ENCODE measurements around the gene CPSF2.
"Not testable (repeated sequence)": the region's sequence is repeated elsewhere in the genome, so short reads cannot be mapped to it uniquely, and the experiment has no call there.

Gene CPSF2

DNA sequence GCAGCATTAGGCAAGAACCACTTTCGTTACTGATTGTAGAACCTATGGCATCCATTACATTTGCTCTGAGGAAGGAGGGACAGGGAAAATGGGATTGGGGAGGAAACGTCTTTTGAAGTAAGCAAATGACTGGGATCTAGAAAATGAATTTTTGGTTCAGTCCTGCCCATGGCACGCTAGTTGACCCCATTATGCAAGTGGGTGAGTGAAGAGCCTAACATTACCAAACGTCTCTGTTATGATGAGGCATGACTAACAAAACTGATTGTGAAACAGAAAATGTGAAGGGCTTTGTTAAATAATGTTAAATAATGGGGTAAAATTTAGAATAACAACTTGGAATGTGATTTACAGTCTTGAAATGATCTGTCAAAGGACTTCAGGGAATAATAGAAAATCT, 38.9 kb downstream of the CPSF2 start:
- no peak for DNase-seq (ENCODE audit: low spot score)

DNA sequence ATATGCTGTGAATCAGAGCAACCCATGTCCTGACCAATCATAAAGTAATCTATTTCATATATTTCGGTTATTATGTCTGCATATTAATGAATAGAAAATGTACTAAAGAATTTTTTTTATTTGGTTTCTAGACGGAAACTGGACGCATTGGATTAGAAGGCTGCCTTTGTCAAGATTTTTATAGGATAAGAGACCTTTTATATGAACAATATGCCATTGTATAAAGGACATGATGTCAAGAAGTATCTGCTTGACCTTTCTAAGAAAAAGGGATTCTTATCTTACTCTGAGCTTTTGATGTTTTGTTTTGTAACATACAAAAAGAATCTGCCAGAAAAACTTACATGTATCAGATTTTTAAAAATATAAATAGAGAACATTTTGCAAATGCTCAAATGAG, 39.8 kb downstream of the CPSF2 start:
- DNase-seq (ENCODE audit: low spot score) = no peak

DNA sequence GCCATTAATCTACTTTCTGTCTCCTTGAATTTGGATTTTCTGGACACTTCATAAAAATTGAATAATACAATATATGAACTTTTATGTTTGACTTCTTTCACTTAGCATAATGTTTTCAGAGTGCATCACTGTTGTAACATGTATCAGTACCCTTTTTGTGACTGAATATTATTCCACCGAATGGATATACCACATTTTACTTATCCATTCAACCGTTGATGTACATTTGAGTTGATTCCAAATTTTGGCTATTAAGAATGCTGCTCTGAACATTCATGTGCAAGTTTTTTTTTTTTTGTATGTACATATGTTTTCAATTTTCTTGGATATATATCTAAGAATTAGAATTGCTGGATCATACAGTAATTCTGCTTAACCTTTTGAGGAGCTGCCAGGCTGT, 43.2 kb downstream of the CPSF2 start:
- DNase-seq (ENCODE audit: low spot score) = no peak

DNA sequence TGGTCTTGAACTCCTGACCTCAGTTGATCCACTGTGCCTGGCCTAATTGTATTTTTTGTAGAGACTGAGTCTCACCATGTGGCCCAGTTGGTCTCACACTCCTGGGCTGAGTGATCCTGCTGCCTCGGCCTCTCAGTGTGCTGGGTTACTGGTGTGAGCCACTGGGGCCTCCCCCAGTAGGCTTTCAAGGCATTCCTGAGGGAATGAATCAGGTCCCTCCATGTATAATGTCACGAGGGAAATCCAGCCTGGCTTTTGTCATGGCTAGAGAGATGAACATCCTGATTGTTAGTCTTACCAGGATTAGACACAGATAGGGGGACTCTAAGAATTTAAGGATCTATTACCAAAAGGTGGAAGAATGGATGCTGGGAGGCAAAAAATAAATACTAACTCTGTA, 51.9 kb downstream of the CPSF2 start:
- DNase-seq (ENCODE audit: low spot score) = no peak

DNA sequence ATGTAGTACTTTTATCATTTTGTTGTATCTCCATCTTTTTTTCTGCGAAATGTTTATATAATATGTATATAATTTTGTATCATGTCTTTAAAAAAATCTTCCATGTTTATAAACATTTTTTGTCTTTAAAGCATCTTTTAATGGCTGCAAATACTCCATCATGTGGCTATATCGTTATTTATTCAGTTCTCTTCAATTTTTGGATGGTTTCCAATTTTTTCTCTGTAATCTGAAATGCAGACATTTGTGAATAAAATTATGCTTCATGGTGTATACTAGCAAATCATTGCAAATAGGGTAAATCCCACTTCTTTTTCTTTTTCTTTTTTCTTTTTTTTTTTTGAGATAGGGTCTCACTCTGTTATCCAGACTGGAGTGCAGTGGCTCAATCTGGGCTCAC, 54.0 kb downstream of the CPSF2 start:
- DNase-seq (ENCODE audit: low spot score) = no peak

DNA sequence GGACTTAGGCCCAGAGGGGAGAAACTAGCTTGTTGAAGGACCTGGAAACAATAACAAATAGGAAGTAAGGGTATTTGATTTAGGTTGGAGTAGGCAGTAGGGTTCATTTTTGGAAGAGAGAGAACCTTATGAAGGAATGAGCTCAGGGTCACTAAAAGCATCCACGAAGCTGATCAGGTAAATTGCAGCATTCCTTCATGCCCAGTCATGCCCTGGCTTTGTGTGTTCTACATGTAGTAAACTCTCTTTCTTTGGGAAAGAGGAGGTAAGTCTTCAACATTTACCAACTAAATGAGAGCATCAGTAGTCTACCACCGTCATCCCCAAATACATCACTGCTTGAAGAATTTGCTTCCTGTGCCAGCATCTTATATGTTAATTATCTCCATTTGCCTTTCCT, 54.7 kb downstream of the CPSF2 start:
- no peak for DNase-seq (ENCODE audit: low spot score)

DNA sequence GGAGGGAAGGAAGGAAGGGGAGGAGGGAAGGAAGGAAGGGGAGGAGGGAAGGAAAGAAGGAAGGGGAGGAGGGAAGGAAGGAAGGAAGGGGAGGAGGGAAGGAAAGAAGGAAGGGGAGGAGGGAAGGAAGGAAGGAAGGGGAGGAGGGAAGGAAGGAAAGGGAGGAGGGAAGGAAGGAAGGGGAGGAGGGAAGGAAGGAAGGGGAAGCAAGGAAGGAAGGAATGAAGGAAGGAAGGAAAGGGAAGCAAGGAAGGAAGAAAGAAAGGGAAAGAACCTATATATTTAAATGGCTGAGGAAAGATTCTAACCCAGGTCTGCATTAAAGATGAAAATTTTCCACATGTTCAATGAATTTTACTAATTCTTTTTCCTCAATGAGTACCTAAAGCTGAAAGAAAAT, 57.4 kb downstream of the CPSF2 start:
- DNase-seq (ENCODE audit: low spot score) = not testable (repeated sequence)

DNA sequence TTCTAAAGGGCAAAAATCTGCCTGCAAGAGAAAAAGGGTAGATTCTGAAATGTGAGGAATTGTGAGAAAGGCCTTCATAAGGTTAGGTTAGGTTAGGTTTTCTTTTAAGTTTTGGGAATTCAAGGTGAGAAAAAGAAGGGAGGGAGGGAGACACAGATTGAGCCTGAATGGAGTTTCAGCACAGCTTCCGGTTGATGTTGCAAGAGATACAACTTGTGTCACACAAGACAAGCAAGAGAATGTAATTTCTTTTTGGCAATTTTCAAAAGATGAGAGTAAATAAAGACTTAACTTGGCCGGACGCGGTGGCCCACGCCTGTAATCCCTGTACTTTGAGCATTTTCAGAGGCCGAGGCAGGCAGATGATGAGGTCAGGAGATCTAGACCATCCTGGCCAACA, 63.8 kb downstream of the CPSF2 start:
- DNase-seq (ENCODE audit: low spot score) = no peak

DNA sequence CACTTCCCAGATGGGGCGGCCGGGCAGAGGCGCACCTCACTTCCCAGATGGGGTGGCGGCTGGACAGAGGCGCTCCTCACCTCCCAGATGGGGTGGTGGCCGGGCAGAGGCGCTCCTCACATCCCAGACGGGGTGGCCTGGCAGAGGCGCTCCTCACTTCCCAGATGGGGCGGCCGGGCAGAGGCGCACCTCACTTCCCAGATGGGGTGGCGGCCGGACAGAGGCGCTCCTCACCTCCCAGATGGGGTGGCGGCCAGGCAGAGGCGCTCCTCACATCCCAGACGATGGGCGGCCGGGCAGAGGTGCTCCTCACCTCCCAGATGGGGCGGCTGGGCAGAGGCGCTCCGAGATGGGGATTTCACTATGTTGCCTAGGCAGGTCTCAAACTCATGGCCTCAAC, 65.8 kb downstream of the CPSF2 start:
- not testable (repeated sequence) for DNase-seq (ENCODE audit: low spot score)

DNA sequence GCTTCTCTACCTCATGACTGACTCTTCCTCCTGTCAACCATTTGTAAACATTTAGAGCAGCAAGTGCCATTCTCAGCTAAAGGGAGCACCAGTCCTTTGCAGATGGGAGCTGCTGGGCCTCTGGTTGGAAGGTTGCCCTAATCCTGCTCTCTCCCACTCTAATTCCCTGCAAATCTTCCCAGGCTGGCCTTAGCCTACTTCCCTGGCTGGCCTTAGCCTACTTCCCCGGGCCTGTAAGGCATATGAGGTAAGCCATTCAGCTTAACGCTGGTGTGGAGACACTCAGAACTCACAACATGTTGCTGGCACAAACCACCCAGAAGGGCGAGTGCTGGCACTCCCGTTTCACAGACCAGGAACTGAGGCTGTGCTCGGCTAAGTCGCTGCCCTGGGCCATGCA, 69.0 kb downstream of the CPSF2 start:
- DNase-seq (ENCODE audit: low spot score) = no peak

DNA sequence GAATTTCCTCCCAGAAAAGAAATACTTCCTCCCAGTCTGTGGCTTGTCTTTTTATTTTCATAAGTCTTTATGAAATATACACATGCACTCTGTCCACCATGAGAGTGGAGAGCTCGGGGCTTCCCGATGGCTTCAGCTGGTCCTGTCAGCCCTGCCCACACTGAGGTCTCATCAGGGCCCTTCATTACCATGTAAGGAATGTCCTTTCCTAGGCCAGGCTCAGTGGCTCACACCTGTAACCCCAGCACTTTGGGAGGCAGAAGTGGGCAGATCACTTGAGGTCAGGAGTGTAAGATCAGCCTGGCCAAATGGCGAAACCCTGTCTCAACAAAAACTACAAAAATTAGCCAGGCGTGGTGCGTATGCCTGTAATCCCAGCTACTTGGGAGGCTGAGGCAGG, 77.0 kb downstream of the CPSF2 start:
- DNase-seq (ENCODE audit: low spot score) = no peak

DNA sequence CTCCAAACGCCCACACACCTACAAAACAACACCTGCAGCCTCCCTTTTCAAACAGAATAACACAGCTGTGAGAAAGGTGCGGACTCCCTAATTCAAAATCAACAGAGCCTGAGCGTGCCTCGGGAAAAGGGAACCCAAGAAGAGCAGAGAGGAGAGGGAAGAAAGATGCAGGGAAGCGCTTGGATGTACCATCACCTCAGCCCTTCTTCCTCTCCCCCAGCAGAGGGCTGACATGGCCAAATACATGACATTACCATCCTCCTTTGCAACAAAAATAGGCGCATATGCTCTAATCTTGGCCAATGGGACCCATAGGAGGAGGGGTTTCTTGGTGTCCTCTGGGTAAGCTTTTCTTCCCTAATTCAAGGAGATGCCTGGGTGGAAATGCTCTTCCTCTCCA, 78.0 kb downstream of the CPSF2 start:
- DNase-seq (ENCODE audit: low spot score) = no peak

DNA sequence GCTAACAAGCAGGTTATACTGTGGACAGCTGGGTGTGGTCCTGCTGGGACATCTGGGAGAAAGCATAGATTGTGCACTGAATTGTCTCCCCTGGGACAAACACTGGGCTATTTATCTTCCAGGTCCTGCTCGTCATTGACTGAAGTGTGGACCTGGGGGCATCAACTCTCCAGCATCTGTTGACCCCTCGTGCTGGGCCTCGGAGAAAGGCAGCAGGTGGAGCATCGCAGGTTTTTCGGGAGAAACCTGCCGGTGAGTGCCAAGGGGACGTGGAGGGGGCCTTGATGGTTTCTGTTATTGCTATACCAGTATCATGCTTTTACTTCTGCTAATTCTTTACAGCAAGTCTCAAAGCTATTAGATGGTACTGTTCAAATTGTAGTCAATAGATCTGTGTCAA, 81.3 kb downstream of the CPSF2 start:
- no peak for DNase-seq (ENCODE audit: low spot score)

DNA sequence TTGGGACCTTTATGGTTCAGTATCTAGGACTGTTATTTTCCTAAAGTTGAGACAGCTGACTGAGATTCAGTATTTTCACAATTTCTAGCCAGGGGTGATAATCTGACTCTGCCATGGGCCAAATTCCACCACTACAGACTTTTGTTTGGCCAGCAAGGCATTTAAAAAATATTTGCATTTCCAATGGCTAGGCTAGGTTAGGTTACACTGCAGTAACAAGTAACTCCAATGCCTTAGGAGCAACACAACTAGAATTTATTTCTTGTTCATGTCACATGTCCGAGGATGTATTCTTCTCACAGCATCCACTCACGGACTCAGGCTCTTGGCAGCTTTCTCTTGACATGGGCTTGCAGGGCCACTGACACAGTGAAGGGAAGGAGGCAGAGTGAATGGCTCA, 83.0 kb downstream of the CPSF2 start:
- DNase-seq (ENCODE audit: low spot score) = no peak

DNA sequence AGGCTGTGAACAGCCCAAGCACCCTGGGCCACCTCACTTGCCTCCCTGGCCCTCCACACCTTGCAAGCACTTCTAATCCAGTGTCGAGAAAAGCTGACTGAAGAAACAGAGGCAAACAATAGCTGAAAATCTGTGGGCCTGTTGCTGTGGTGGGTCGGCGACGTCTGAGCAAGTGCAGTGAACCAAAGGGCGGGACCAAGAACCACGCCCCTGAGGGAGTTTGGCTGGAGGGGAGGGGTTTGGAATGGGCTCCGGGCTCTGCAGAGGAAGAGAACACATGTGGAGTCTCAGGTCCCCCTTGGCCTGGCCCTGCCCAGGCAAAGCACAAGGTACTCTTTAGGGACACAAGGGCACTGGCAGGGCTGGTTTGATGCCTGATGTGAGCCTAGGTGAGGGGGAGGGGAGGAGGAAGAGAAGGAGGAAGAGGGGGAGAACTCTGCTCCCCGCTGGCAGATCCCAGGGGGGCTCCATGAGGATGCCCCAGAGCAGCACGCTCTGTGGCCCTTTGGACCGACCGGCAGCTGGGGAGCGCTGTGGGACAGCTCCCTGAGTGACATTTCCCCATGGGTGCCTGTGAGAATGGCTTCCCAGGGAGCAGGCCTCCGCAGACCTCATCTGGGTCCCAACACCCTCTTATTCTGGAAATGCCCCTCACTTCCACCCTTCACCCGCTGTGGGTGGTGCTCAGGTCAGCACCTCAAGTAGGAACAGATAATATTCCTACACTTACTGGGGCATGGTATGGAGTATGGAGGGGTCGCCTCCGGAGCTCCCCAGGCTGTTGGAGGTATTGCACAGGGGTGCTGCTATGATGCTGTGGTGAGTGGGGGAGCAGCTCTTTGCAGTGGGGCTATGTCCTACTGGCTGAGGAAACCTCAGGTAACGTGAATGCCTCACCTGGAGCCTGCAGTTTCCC, 85.5 kb downstream of the CPSF2 start:
- DNase-seq (ENCODE audit: low spot score) = no peak

DNA sequence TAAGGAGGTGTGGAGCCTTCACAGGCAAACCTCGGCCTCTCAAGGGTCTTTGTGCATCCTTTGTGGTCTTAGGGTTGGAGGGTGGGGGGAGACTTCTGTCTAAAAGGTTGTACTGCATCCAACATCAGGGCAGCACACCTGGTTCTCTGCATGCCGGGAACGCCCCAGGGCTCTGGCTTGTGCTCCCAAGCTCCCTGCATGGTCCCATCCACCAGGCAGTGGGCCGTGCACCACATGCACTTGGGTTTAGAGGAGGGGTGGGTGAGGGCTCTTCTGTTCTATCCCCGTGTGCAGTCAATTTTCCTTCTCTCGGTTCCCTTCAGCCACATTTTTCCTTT, 86.1 kb downstream of the CPSF2 start:
- no peak for DNase-seq (ENCODE audit: low spot score)

DNA sequence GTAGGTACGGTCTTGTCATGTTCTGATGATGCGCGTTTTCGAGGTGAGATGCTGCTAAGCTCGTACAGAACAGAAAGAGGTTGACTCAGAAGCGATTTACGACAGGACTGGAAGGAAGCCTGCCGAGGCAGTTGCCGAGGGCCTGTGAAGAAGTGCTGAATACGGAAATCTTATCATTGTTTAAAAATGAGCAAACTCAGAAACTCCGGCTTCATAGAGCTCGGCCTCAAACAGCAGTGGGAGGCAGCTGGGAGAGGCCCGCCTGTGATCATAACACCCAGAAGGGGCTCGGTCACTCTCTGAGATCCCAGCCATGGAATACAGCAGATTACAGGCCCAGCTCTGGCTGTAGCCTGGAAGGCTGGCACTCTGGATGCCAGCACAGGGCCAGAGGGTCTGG, 87.4 kb downstream of the CPSF2 start:
- no peak for DNase-seq (ENCODE audit: low spot score)

DNA sequence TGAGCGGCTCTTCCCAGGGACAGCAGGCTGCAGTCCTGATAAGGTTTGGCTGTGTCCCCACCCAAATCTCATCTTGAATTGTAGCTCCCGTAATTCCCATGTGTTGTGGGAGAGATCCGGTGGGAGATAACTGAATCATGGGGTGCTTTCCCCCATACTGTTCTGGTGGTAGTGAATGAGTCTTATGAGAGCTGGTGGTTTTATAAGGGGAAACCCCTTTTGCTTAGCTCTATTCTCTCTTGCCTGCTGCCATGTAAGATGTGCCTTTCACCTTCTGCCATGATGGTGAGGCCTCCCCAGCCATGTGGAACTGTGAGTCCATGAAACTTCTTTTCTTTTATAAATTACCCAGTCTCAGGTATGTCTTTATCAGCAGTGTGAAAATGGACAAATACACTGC, 91.4 kb downstream of the CPSF2 start:
- not testable (repeated sequence) for DNase-seq (ENCODE audit: low spot score)

DNA sequence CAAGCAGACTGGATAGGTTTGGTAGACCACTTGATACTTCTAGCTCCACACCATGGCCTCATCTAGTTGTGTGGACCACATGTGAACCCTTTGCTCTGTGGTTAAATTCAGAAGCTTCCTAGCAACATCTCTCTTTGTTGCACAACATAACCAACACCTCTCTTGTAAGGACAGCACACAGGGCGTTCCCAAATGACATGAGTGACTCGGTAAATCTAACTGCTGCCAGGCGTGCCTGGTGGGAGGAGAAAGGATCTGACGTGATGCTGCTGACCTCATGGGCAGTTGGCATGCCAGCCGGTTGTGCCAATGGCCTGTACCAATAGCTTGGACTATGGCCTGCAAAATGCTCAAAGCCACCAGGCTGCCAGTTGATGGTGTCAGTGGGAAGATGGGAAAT, 93.8 kb downstream of the CPSF2 start:
- no peak for DNase-seq (ENCODE audit: low spot score)

DNA sequence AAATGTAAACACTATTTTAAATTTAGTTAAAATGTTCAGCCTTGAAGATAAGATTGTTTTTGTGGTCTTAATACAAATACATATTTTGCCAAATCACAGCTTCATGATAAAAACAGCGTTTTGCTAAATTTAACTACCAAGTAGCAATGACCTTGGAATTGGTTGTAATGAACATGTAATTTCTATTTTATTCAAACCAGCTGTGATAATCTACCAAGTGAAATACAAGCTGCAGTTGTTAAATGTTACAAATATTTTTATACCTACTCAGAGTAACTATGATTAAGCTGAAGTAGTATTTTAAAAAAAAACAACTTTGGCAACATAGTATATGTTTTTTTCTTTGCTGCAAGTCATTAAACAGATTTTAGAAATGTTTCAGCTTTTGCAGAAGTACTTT, 96.2 kb downstream of the CPSF2 start:
- DNase-seq (ENCODE audit: low spot score) = no peak
